DND-41 (cell line): ENCODE measurements around the gene RNF213.

Experiments used
- EZH2 ChIP-seq: IDR thresholded peaks from 3 replicates; pipeline ENCODE4 v1.6.1; 2012; ENCODE audit warnings: borderline replicate concordance, low read depth, mild to moderate bottlenecking, moderate library complexity, low read length, inconsistent platforms; ENCODE audit not compliant: severe bottlenecking
- TF ChIP-seq, protein P1 (sequence below): IDR thresholded peaks from 2 replicates; pipeline ENCODE4 v1.5.1; 2012; ENCODE audit warnings: borderline replicate concordance, low read length, moderate library complexity, mild to moderate bottlenecking; ENCODE audit not compliant: poor library complexity, severe bottlenecking; ENCODE audit errors: extremely low read depth

DNA sequence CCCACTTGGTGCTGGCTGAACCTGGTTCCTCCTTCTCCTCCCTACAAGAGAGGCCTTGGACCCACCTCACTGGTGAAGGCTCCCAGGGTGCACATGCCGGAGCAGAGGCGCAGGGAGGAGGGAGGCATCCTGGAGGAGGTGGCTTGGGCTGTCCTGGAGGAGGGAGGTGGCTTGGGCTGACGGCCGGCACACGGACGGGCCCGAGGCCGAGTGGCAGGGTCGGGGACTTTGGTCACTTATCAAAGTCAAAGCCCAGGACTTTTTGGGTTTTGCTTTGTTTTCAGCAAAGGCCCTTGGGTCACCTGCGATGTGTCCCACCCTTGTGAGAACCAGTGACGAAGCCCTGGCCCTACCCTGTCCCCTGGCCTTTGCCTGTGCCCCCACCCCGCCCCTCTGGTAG lies 182.8 kb downstream of the RNF213 start:
- TF ChIP-seq EZH2: no peak
- TF ChIP-seq, protein P1, sequence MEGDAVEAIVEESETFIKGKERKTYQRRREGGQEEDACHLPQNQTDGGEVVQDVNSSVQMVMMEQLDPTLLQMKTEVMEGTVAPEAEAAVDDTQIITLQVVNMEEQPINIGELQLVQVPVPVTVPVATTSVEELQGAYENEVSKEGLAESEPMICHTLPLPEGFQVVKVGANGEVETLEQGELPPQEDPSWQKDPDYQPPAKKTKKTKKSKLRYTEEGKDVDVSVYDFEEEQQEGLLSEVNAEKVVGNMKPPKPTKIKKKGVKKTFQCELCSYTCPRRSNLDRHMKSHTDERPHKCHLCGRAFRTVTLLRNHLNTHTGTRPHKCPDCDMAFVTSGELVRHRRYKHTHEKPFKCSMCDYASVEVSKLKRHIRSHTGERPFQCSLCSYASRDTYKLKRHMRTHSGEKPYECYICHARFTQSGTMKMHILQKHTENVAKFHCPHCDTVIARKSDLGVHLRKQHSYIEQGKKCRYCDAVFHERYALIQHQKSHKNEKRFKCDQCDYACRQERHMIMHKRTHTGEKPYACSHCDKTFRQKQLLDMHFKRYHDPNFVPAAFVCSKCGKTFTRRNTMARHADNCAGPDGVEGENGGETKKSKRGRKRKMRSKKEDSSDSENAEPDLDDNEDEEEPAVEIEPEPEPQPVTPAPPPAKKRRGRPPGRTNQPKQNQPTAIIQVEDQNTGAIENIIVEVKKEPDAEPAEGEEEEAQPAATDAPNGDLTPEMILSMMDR: no peak
